Stimulated activated CD4-positive, alpha-beta T cell treated with anti-CD3 and anti-CD28 coated beads, Interleukin-1b, Interleukin-23, amount 100 ng/mL, for 48 hours (primary cell): Measurements from ENCODE around the gene PITRM1.
"Not testable (repeated sequence)": the region's sequence is repeated elsewhere in the genome, so short reads cannot be mapped to it uniquely, and the experiment has no call there.

Source experiments
- DNase-seq: peaks from one replicate; pipeline ENCODE4 v3.0.0-alpha.2; 2020

PITRM1 gene

GRCh38 chr10:3196958-3197347 lies 24.4 kb upstream of the PITRM1 start:
- DNase-seq = no peak

DNA sequence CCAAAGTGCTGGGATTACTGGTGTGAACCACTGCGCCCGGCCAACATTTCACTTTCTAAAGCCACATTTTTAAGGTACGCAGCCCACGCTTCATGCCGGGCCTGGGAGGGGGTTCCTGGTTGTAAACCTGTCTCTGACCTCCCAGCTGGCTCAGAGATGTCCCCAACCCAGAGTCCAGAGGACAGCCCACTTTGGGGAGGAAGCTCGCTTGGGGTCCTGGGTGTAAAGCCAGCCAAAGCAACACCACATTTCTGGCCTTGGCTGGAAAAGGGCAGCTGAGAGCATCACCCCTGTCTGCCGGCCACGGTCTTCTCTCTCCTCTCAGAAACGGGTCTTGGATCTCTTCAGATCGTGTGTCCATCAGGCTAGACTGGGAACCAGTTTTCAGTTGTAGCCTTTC lies 23.9 kb upstream of the PITRM1 start:
- no peak for DNase-seq

DNA sequence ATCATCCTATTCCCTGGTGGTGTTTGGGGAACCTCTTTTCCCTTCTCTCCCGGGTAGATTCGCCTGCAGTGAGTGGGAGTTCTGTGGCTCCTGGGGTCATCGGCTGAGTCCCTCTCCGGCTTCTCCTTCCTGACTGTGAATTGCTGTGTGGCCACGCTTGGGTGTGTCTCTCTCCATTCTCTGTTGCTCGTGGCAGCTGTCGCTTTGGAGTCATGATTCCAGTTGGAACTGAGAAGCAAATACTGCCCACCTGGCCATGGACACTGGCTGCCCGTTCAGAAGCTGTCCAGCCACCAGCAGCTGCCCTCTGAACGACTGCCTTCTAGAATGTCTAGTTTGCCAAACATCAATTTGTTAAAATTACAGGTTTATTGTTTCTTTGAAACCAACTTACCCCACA lies 23.1 kb upstream of the PITRM1 start:
- DNase-seq = no peak

DNA sequence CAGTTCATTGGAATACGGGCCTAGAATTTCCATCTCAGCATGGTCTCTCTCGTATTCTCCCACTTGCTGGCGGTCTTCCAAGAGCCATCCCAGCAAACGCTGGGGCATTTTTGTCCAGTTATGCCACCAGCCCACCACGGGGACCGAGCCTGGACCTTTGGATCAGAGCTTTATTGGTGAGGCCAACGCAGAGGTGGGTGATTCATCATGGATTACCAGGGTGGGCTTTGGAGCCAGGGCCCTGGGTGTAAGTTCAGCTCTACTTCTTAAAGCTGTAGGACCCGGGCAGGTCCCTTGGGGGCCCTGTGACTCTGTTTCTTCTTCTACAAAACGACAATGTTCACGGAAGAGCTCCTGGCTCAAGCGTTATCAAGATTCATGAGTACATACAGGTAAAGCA lies 22.7 kb upstream of the PITRM1 start:
- no peak for DNase-seq

- DNase-seq = no peak
Measured at GRCh38 chr10:3194871-3195270, 22.3 kb upstream of the PITRM1 start.

- DNase-seq = no peak
Measured at GRCh38 chr10:3193751-3194150, 21.2 kb upstream of the PITRM1 start.

GRCh38 chr10:3192856-3193635 lies 20.5 kb upstream of the PITRM1 start:
- peak; percentile 43 for DNase-seq

DNA sequence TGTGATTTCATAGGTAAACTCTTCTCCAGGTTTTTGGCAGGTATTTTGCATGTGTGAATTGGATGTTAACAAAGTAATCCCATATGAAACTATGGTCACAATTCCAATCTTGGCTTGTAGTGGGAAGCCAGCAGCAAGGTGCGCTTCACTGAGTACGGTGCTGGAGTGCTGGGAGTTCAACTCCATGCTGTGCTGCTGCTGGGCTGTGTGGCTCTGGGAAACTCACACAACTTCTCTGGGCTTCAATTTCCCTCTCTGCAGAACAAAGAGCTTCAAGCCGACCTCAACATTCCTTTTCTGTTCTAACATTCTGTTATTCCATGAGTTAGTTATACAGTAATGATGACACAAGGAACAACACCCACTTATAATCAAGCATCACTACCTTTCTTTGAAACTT lies 18.2 kb upstream of the PITRM1 start:
- DNase-seq = no peak

- not testable (repeated sequence) for DNase-seq
Measured at GRCh38 chr10:3187229-3187628, 14.6 kb upstream of the PITRM1 start.

DNA sequence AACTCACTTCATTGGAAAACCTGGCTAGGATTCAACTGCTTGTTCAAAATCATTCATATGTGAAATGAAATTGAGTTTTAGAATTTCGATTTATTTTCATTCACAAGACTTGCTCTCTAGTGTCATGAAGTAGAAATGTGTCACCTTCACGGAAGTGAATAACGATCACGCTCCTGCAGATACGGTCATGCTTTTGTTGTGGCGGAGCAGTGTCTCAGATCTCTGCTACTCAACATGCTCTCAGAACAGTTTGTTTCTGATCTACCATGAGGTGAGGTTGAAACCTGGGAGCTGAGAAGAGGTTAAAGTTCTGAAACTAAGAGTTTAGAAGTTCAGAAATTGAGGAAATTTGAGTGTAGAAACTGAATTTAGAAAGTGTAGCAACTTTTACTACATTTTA lies 13.8 kb upstream of the PITRM1 start:
- DNase-seq = peak; percentile 71

GRCh38 chr10:3185386-3185785 lies 12.8 kb upstream of the PITRM1 start:
- no peak for DNase-seq

GRCh38 chr10:3180355-3181025 lies 7.9 kb upstream of the PITRM1 start:
- DNase-seq = no peak

GRCh38 chr10:3179174-3179573 lies 6.6 kb upstream of the PITRM1 start:
- no peak for DNase-seq

- DNase-seq = no peak
Measured at GRCh38 chr10:3178042-3178441, 5.5 kb upstream of the PITRM1 start.

GRCh38 chr10:3173171-3173878 lies 743 bp upstream of the PITRM1 start:
- peak; percentile 87 for DNase-seq

DNA sequence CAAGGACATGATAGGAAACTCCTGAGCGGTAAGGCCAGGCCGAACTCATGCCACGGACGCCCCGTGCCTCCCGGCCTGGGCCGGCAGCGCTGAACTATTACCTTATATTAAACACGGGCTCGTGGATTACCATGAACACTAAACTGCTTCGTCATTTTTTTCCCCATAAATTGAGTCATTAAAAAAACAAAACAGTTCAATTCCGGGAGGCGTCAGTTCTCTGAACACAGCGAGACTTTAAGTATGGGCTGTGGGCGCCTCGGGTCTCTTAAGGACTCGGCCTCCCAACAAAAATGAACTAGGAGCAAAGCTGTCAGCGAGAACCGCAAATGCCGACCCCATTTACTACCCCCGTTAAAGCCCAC lies 519 bp downstream of the PITRM1 start:
- DNase-seq = no peak

DNA sequence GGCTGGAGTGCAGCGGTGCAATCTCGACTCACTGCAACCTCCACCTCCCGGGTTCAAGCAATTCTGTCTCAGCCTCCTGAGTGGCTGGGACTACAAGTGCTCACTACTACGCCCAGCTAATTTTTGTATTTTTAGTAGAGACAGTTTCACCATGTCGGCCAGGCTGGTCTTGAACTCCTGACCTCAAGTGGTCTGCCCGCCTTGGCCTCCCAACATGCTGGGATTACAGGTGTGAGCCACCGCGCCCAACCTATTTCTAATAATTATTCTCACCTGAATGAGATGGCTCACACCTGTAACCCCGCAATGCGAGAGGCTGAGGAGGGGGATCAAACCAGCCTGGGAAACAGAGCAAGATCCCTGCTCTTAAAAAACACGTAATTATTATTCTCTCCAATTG lies 1.1 kb downstream of the PITRM1 start:
- not testable (repeated sequence) for DNase-seq

DNA sequence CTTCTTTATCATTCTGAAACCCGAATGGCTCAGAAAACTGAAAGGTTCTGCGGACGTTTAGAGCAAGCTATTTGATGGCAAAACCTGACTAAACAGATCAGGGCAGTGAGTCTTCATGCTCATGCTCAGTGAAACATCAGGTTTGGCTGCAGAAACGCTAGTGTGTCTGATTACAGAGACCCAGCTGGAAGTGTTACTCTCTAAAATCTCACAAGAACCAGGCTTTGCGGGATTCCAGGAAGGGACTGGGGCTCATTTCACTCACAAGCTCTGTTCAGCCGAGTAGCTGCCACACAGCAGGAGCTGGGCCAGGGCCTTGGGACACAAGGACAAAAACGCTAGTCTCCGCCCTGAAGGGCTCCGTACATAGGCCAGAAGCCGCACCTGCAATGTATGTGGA lies 2.9 kb downstream of the PITRM1 start:
- DNase-seq = no peak

GRCh38 chr10:3169271-3169670 lies 3.3 kb downstream of the PITRM1 start:
- DNase-seq = no peak

- DNase-seq = no peak
Measured at GRCh38 chr10:3167611-3168330, 4.8 kb downstream of the PITRM1 start.

GRCh38 chr10:3166496-3167290 lies 5.9 kb downstream of the PITRM1 start:
- DNase-seq = no peak

DNA sequence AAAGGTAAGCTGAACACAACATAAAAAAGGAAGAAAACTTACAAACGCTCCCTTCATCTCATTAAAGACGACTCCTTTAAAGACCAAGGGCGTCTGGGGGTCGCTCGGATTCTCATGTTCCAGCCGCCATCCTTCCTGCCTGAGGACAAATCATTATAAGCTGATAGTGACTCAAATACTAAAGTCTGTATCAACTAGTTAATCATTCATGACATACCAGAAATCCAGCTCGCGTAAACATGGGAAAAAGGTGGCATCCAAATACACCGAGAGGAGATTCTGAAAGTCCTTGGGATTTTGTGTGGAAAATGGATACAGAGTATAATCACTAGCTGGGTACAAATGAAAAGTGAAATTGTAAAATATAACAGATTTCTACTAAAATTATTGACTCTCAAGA lies 7.4 kb downstream of the PITRM1 start:
- DNase-seq = no peak

DNA sequence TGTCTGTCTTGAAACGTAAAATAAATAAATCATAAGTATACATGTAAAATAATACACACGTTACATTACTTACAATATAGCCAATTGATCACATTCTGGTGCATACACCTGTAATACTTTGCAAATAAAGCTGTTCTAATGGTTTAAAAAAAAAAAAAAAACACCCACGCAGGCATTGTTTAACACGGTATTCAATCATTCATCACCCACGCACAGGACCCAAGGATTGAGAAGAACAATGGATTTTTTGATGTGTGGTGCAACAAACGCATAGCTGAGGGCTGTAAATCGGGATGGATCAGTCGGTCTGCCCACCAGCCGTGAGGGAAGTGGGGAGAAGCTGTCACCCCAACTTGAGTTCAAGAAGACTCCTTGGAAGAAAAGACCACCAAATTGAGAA lies 8.7 kb downstream of the PITRM1 start:
- no peak for DNase-seq
